HG02981 (cell line): ENCODE results near the gene ADA.

ENCODE experiments used
- ATAC-seq: cut with Tn5 transposase; IDR thresholded peaks from one replicate; pipeline ENCODE4 v1.9.1; 2021; ENCODE audit warnings: mild to moderate bottlenecking, moderate library complexity; ENCODE audit not compliant: unreplicated experiment

The ADA gene

GRCh38 chr20:44583157-44583556 is 68.3 kb downstream of the ADA start:
- no peak for ATAC-seq

GRCh38 chr20:44582311-44583025 is 69.0 kb downstream of the ADA start, which contains the start of gene PKIG:
Gene PKIG, plus strand, starts transcription at chr20:44582579. Its CDS starts 31,978 bp downstream, at chr20:44614557.
- ATAC-seq, result no peak

GRCh38 chr20:44581515-44581914 is 70.0 kb downstream of the ADA start:
- ATAC-seq, result no peak

GRCh38 chr20:44580581-44581268 is 70.8 kb downstream of the ADA start:
- ATAC-seq, result no peak

GRCh38 chr20:44579313-44580081 is 72.0 kb downstream of the ADA start:
- ATAC-seq, result no peak

GRCh38 chr20:44576297-44576696 is 75.2 kb downstream of the ADA start:
- ATAC-seq, result no peak

- ATAC-seq, result no peak
Observed at GRCh38 chr20:44574372-44574771, 77.1 kb downstream of the ADA start.

- no peak for ATAC-seq
Observed at GRCh38 chr20:44573501-44573869, 78.0 kb downstream of the ADA start.

- ATAC-seq, result no peak
Observed at GRCh38 chr20:44572551-44573500, 78.7 kb downstream of the ADA start.

GRCh38 chr20:44571362-44571988 is 80.0 kb downstream of the ADA start:
- ATAC-seq, result no peak

- ATAC-seq, result no peak
Observed at GRCh38 chr20:44570367-44570766, 81.1 kb downstream of the ADA start.
